Pancreas (tissue), 10 donors: ENCODE data around the gene IGFN1. TPM values are rescaled to one million over a fixed set of nuclear protein-coding genes. Genes with fewer than 3 reads are reported as not detected.

ENCODE experiments used
- ATAC-seq, 4 donors: fragments of 200-7000 bp; cut with Tn5 transposase; one replicate each; pipeline versions ENCODE4 v1.8.0 to v1.9.1; 2020; ENCODE audit warnings: mild to moderate bottlenecking in 4 of 4, moderate library complexity in 4 of 4
- DNase-seq, 6 donors: peaks; one replicate each; pipeline ENCODE4 v3.0.0-alpha.2; 2020
- FAIRE-seq: peaks from 2 replicates; lab custom pipeline; 2012; peaks lifted over from hg19 to GRCh38; lab: Jason Lieb, UNC
- H3K27ac ChIP-seq, 4 donors: fragments of 200-600 bp; sonication (generic); 1 replicate in 3 of 4; 2 replicates in 1 of 4; pipeline versions ENCODE4 v1.5.0 to v1.8.0; 2020
- H3K27me3 ChIP-seq, 4 donors: fragments of 200-600 bp; one replicate each; pipeline ENCODE4 v1.8.0; 2021
- H3K36me3 ChIP-seq, 3 donors: fragments of 200-600 bp; sonication (generic) in 1 of 3; one replicate each; pipeline versions ENCODE4 v1.5.0 to v1.8.0; 2020 to 2021
- H3K4me1 ChIP-seq, 3 donors: fragments of 200-600 bp; one replicate each; pipeline ENCODE4 v1.8.0; 2021
- H3K4me3 ChIP-seq, 4 donors: fragments of 200-600 bp; sonication (generic) in 2 of 4; one replicate each; pipeline versions ENCODE4 v1.5.0 to v1.8.0; 2020 to 2021
- H3K9me3 ChIP-seq, 4 donors: fragments of 200-600 bp; one replicate each; pipeline ENCODE4 v1.8.0; 2021
- WGBS, 2 donors: extraction: QIAGEN DNeasy Blood & Tissue Kit; methylation state at CpG; one replicate each; pipeline ENCODE4 v1.1.7; 2013; 5-methylcytosine and 5-hydroxymethylcytosine counted together
- intact Hi-C, 3 donors: fragments of 100-400 bp; cut with DNase I; formaldehyde crosslinking; loops; one replicate each; pipeline versions ENCODE4 v1.11.1 to v1.14.2; 2022
- polyA plus RNA-seq, 2 donors: library from polyadenylated mRNA; stranded (reverse); fragments of 200-250 nt; gene quantifications; one replicate each; pipeline ENCODE4 v1.2.3, GENCODE V29; 2013
- total RNA-seq, 6 donors: library from RNA; stranded (reverse); fragmentation: NEBNext Ultra II Directional in 4 of 6; extraction: Animal tissue kit (Norgen Biotek cat#: 25700) in 4 of 6; gene quantifications; one replicate each; pipeline versions ENCODE4 v1.2.1 to v1.2.4, GENCODE V29; 2021 to 2023
- TF ChIP-seq, protein P1 (sequence below), 4 donors: fragments of 200-600 bp; sonication (generic) in 3 of 4; IDR thresholded peaks; one replicate each; pipeline versions ENCODE4 v1.5.0 to v1.8.0; 2021; ENCODE audit warnings: antibody characterized with exemption in 4 of 4
- donor health status: healthy with polysubstance abuse.
- donor health status: DM: no; HTN: no; CAD: no; lungs with moderate emphysema.
- donor health status: DM: no; HTN: no; CAD: no.
- donor health status: control.
- donor health status: control.
- donor health status: Bipolar disorder and iron deficiency.
- donor health status: DM: yes; HTN: yes; CAD: no.
- donor health status: DM: no; HTN: no; CAD: no.
- donor health status: DM: no; HTN: no; CAD: no.
- donor health status: DM: yes; HTN: yes; CAD: no.

The IGFN1 gene
- total and polyA plus RNA-seq, 8 donors = 4.1 to 48.4 (median 14.6) TPM

DNA sequence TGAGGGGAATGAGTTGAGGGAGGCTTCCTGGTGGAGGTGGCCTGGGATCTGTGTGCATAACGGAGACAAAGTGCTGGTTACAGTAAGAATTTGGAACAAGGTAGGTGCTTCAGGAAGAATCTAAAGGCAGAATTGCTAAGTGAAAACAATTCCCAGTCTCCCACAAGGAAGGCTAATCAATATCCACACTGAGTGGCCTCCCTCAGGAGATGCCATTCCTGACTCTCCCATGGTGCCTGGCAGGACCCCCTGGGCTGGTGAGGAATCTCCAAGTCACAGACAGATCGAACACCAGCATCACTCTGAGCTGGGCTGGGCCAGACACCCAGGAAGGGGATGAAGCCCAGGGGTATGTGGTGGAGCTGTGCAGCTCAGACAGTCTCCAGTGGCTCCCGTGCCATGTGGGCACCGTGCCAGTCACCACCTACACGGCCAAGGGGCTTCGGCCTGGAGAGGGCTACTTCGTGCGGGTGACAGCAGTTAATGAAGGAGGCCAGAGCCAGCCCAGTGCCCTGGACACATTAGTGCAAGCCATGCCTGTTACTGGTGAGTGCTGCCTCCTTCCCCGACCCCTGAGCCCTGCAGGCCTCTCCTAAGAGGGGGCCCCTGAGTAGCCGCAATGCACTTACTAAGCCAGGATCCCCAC lies 30.7 kb downstream of the IGFN1 start:
- H3K4me3 ChIP-seq = no peak overlapping the region
- H3K4me1 ChIP-seq = no peaks in the 10 kb centered on the region
- no peaks in the 10 kb centered on the region for H3K27me3 ChIP-seq
- FAIRE-seq (no peak), ATAC-seq (no peak), DNase-seq (peak in 2 of 6 donors; percentile 40 to 43)
- H3K27ac ChIP-seq = no peak overlapping the region
- no peaks in the 10 kb centered on the region for H3K9me3 ChIP-seq
- 75 to 76% methylated on average over 10 of the region's 10 CpGs for WGBS, 2 donors
- no peaks in the 10 kb centered on the region for H3K36me3 ChIP-seq
- TF ChIP-seq, protein P1, sequence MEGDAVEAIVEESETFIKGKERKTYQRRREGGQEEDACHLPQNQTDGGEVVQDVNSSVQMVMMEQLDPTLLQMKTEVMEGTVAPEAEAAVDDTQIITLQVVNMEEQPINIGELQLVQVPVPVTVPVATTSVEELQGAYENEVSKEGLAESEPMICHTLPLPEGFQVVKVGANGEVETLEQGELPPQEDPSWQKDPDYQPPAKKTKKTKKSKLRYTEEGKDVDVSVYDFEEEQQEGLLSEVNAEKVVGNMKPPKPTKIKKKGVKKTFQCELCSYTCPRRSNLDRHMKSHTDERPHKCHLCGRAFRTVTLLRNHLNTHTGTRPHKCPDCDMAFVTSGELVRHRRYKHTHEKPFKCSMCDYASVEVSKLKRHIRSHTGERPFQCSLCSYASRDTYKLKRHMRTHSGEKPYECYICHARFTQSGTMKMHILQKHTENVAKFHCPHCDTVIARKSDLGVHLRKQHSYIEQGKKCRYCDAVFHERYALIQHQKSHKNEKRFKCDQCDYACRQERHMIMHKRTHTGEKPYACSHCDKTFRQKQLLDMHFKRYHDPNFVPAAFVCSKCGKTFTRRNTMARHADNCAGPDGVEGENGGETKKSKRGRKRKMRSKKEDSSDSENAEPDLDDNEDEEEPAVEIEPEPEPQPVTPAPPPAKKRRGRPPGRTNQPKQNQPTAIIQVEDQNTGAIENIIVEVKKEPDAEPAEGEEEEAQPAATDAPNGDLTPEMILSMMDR (IDR thresholded peaks at IDR 0.05) = no peak
- intact Hi-C loops = loop anchor here in 1 of 3 donors (10.0 kb wide), 2 partner anchors 137 to 247 kb away; no protein-coding TSS in a partner anchor

GRCh38 chr1:201222125-201222524 lies 31.5 kb downstream of the IGFN1 start:
- no peaks in the 10 kb centered on the region for H3K27me3 ChIP-seq
- ATAC-seq = no peak
- DNase-seq = peak in 1 of 6 donors; percentile 27
- no peak overlapping the region for H3K4me3 ChIP-seq
- no peak for FAIRE-seq
- no peaks in the 10 kb centered on the region for H3K36me3 ChIP-seq
- H3K4me1 ChIP-seq = no peaks in the 10 kb centered on the region
- 83 to 84% methylated on average over 6 of the region's 6 CpGs for WGBS, 2 donors
- H3K27ac ChIP-seq = no peak overlapping the region
- intact Hi-C loops = loop anchor here in 1 of 3 donors (10.0 kb wide), 2 partner anchors 137 to 247 kb away; no protein-coding TSS in a partner anchor
- TF ChIP-seq, protein P1 (IDR thresholded peaks at IDR 0.05) = no peak
- H3K9me3 ChIP-seq = no peaks in the 10 kb centered on the region

DNA sequence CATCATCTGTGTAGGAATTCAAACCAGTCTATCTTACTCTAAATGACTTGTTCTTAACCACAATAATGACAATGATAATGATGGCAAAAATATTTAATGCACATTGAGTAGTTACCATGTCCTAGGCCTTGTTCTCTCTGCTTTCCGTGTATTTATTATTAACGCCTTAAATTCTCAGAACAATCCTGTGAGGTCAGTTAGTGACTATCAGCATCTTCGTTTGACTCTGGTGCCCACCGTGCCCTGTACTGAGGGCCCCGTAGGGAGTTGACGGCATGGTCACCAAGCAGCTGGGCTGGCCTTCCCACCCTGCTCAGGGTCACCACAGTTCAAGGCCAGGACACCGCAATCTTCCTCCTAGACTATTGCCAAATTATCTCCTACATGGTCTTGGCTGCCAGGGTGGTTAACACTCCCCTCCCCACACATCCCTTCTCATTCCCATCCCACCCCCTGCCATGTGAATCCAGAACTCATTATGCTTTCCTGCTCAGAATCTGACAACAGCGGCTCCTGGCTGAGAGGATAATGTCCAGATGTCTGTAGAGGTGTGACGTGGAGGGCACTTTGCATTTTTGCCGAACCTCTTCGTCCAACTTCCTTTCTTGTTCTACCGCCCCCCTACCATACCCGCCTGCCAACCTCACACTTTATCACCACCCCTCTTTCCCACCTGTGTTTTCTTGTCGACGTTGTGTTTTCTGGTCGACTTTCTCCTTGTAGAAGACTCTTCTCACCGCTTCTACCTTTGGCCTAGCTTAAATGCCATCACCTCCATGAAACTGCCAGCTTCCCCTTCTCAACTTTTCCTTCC lies 33.4 kb downstream of the IGFN1 start:
- H3K4me3 ChIP-seq = no peak overlapping the region
- FAIRE-seq = no peak
- H3K36me3 ChIP-seq = no peaks in the 10 kb centered on the region
- ATAC-seq = no peak
- WGBS, 2 donors = 80 to 82% methylated on average over 16 to 17 of the region's 17 CpGs
- TF ChIP-seq, protein P1 (IDR thresholded peaks at IDR 0.05) = no peak
- no peaks in the 10 kb centered on the region for H3K27me3 ChIP-seq
- DNase-seq = no peak
- intact Hi-C loops = loop anchor here in 1 of 3 donors (10.0 kb wide), 2 partner anchors 139 to 249 kb away; no protein-coding TSS in a partner anchor
- no peak overlapping the region for H3K27ac ChIP-seq
- no peaks in the 10 kb centered on the region for H3K9me3 ChIP-seq
- no peaks in the 10 kb centered on the region for H3K4me1 ChIP-seq

DNA sequence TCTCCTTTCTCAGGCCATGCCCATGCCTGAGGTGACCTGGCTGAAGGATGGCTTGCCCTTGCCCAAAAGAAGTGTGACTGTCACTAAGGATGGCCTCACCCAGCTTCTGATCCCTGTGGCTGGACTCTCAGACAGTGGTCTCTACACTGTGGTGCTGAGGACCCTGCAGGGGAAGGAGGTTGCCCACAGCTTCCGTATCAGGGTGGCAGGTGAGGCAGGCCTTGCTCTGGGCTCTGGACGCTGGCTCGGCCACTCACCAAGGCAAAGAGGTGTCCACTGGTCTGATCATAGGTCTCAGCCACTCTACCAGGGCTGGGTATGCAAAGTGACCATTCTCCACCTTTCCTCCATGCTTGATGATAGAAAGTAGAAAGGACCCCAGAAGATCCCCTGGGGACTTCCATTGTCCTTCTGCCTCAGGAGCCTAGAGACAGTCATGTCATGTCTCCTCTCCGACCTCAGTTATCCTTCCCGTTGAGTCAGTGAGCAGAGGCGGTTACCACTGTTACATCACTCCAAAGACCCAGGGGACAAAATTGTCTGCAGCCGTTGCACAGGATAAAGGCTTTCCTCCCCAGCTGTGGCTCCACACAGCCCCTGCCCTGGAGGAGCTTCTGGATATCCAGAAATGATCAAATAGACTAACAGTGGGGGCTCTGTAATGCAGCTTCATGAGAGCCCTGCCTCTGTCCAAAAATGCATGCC lies 34.2 kb downstream of the IGFN1 start:
- no peak overlapping the region for H3K4me3 ChIP-seq
- FAIRE-seq (no peak), ATAC-seq (no peak), DNase-seq (no peak)
- TF ChIP-seq, protein P1 (IDR thresholded peaks at IDR 0.05) = no peak
- no peak overlapping the region for H3K27ac ChIP-seq
- no peaks in the 10 kb centered on the region for H3K36me3 ChIP-seq
- H3K4me1 ChIP-seq = no peaks in the 10 kb centered on the region
- intact Hi-C loops = loop anchor here in 1 of 3 donors (10.0 kb wide), 2 partner anchors 140 to 250 kb away; no protein-coding TSS in a partner anchor
- H3K27me3 ChIP-seq = no peaks in the 10 kb centered on the region
- WGBS, 2 donors = 73 to 75% methylated on average over 7 of the region's 7 CpGs
- no peaks in the 10 kb centered on the region for H3K9me3 ChIP-seq
